ENCODE measurements around the gene AXL. TPM values are rescaled to one million over a fixed set of nuclear protein-coding genes. Genes with fewer than 3 reads are reported as not detected.

AXL gene
- total RNA-seq, 4 donors from 2014 or later = 65.8 to 141 (median 78.7) TPM

- DNase-seq (ENCODE audit: low spot score) = no peak
- TF ChIP-seq CTCF (IDR thresholded peaks at IDR 0.05) = no peak
- no peak for ATAC-seq (ENCODE audit: low FRiP score)
These were observed 31.1 kb upstream of the AXL start for GRCh38 chr19:41187884-41188279.

GRCh38 chr19:41189425-41190065, 29.5 kb upstream of the AXL start:
- DNase-seq (ENCODE audit: low spot score) = no peak
- no peak for ATAC-seq (ENCODE audit: low FRiP score)
- TF ChIP-seq CTCF (IDR thresholded peaks at IDR 0.05) = no peak

GRCh38 chr19:41192574-41193429, 26.2 kb upstream of the AXL start, which contains the start of gene CYP2S1:
Gene CYP2S1, plus strand, starts transcription at chr19:41193219. Its CDS starts 46 bp downstream, at chr19:41193265.
- TF ChIP-seq CTCF (IDR thresholded peaks at IDR 0.05) = no peak
- DNase-seq (ENCODE audit: low spot score) = no peak
- ATAC-seq (ENCODE audit: low FRiP score) = peak; percentile 70

- DNase-seq (ENCODE audit: low spot score) (no peak), ATAC-seq (ENCODE audit: low FRiP score) (peak; percentile 7)
These were observed 25.4 kb upstream of the AXL start for GRCh38 chr19:41193430-41194156.

GRCh38 chr19:41194157-41194552, 24.9 kb upstream of the AXL start:
- ATAC-seq (ENCODE audit: low FRiP score) (no peak), DNase-seq (ENCODE audit: low spot score) (no peak)
- TF ChIP-seq CTCF (IDR thresholded peaks at IDR 0.05) = no peak

More at GRCh38 chr19:41193430-41194156, 25.4 kb upstream of the AXL start:
- TF ChIP-seq CTCF (IDR thresholded peaks at IDR 0.05) = no peak

GRCh38 chr19:41195675-41196497, 23.1 kb upstream of the AXL start:
- no peak for TF ChIP-seq CTCF (IDR thresholded peaks at IDR 0.05)
- DNase-seq (ENCODE audit: low spot score) (no peak), ATAC-seq (ENCODE audit: low FRiP score) (no peak)

All from omental fat pad (tissue), 4 donors.